Sigmoid colon (tissue), 7 donors: ENCODE measurements around the gene GAB2. TPM values are rescaled to one million over a fixed set of nuclear protein-coding genes. Genes with fewer than 3 reads are reported as not detected.

Experiments used
- DNase-seq: peaks from one replicate; pipeline ENCODE4 v3.0.0-alpha.2; 2019
- H3K27ac ChIP-seq, 4 donors: fragments of 200-600 bp; sonication (generic); one replicate each; pipeline ENCODE4 v1.5.1; 2016 to 2019; ENCODE audit warnings: mild to moderate bottlenecking in 1 of 4
- H3K27me3 ChIP-seq, 3 donors: fragments of 200-600 bp; sonication (generic); one replicate each; pipeline ENCODE4 v1.5.1; 2019; ENCODE audit warnings: mild to moderate bottlenecking in 1 of 3
- H3K36me3 ChIP-seq, 4 donors: fragments of 200-600 bp; sonication (generic); one replicate each; pipeline ENCODE4 v1.5.1; 2016 to 2019
- H3K4me1 ChIP-seq, 4 donors: fragments of 200-600 bp; sonication (generic); one replicate each; pipeline ENCODE4 v1.5.1; 2017 to 2019
- H3K4me3 ChIP-seq, 4 donors: fragments of 200-600 bp; sonication (generic); one replicate each; pipeline ENCODE4 v1.5.1; 2017 to 2019; ENCODE audit warnings: mild to moderate bottlenecking in 2 of 4, moderate library complexity in 1 of 4
- H3K9me3 ChIP-seq, 4 donors: fragments of 200-600 bp in 3 of 4; sonication (generic) in 3 of 4; one replicate each; pipeline versions ENCODE4 v1.5.1 to v1.6.1; 2013 to 2019
- EP300 ChIP-seq, 4 donors: sonication (generic); formaldehyde crosslinking; IDR thresholded peaks; one replicate each; pipeline ENCODE4 v1.6.1; 2017; ENCODE audit warnings: antibody characterized with exemption in 4 of 4
- POLR2A ChIP-seq, 2 donors: fragments of 450-650 bp; IDR thresholded peaks; one replicate each; pipeline ENCODE4 v1.6.1; 2016; ENCODE audit warnings: antibody characterized with exemption in 2 of 2, mild to moderate bottlenecking in 2 of 2, moderate library complexity in 2 of 2
- POLR2AphosphoS5 ChIP-seq, 4 donors: sonication (generic); formaldehyde crosslinking; IDR thresholded peaks; one replicate each; pipeline ENCODE4 v1.6.1; 2017; ENCODE audit warnings: antibody characterized with exemption in 4 of 4
- WGBS, 2 donors: extraction: QIAGEN DNeasy Blood & Tissue Kit; methylation state at CpG; one replicate each; pipeline ENCODE4 v1.1.7; 2013; 5-methylcytosine and 5-hydroxymethylcytosine counted together
- intact Hi-C: fragments of 100-400 bp; cut with DNase I; formaldehyde crosslinking; loops from one replicate; pipeline ENCODE4 v1.15.1; 2023
- polyA plus RNA-seq, 3 donors: library from polyadenylated mRNA; stranded (reverse); fragments of 200-250 nt; gene quantifications; one replicate each; pipeline ENCODE4 v1.2.3, GENCODE V29; 2013
- total RNA-seq, 4 donors: library from RNA; depleted of rRNA; stranded (reverse); fragments of >200 nt; gene quantifications; one replicate each; pipeline ENCODE4 v1.1.0, GENCODE V29; 2016
- TF ChIP-seq, protein P1 (sequence below), 4 experiments: fragments of 450-650 bp in 3 of 4; fragments of 200-600 bp in 1 of 4; IDR thresholded peaks; one replicate each; pipeline ENCODE4 v1.5.1; 2016 to 2019; ENCODE audit warnings: antibody characterized with exemption in 4 of 4, mild to moderate bottlenecking in 3 of 4, moderate library complexity in 2 of 4
- donor health status: healthy with polysubstance abuse.
- donor health status: Bipolar disorder and iron deficiency.
- donor health status: healthy.

The GAB2 gene
- total and polyA plus RNA-seq, 7 donors = 10.8 to 23.5 (median 13.6) TPM

DNA sequence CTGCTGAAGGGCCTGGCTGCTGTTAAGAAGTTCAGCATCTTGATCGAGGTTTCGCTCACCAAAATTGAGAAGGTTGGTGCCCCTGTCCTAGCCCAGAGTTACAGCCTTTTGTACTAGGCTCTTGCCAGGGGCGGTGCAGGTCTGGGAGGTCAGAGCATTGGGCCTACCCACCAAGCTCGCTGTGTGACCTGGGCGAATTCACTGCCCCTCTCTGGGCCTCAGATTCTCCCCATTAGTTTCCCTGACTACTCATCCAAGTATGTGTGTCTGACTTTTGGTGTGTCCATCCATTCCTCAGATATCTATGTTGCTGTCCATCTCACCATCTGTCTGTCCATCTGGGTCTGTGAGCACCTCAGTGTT, 218.0 kb downstream of the GAB2 start:
- no peak for TF ChIP-seq EP300 (IDR thresholded peaks at IDR 0.05)
- intact Hi-C loops = no loop called here
- Histone ChIP-seq H3K4me1 (peaks cover 0 to 4% (median 0%) of the 10 kb centered on the region in 4 donors), H3K36me3 (peaks cover 0 to 49% (median 16%) of the 10 kb centered on the region in 4 donors), H3K27ac (no peak overlapping the region), H3K4me3 (no peak overlapping the region), H3K27me3 (no peaks in the 10 kb centered on the region), H3K9me3 (no peaks in the 10 kb centered on the region)
- 97 to 98% methylated on average over 5 of the region's 5 CpGs for whole genome bisulfite sequencing, 2 donors
- DNase-seq = no peak

DNA sequence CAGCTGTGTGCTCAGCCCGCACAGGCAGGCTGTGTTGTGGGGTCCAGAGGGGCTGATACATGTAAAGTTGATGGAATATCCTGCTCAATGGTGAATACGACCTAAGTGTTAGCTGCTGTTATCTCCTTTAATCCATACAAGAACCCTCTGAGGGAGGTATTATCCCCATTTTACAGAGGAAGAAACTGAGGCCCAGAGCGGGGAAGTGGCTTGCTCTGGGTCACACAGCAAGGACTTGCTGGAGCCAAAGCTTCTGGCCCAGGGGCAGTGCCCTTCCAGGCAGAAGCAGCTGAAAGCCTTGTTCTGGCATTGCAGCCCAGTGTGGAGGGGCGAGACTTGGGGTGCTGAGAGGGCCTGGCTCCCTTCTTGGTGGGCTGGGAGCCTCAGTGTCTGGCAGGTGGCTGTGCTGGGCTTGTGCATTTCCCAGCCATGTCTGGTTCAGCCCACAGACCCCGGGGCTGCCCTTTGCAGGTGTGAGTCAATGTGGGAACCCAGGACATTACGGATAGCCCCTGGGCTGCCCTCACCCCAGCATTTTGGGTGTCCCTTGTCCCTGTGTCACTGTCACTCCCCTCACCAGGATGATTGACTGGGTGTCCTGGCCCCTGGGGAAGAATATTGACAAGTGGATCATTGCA, 218.5 kb downstream of the GAB2 start:
- intact Hi-C loops = no loop called here
- no peak for DNase-seq
- no peak for TF ChIP-seq POLR2AphosphoS5 (IDR thresholded peaks at IDR 0.05)
- TF ChIP-seq POLR2A (IDR thresholded peaks at IDR 0.05) = no peak
- TF ChIP-seq, protein P1, sequence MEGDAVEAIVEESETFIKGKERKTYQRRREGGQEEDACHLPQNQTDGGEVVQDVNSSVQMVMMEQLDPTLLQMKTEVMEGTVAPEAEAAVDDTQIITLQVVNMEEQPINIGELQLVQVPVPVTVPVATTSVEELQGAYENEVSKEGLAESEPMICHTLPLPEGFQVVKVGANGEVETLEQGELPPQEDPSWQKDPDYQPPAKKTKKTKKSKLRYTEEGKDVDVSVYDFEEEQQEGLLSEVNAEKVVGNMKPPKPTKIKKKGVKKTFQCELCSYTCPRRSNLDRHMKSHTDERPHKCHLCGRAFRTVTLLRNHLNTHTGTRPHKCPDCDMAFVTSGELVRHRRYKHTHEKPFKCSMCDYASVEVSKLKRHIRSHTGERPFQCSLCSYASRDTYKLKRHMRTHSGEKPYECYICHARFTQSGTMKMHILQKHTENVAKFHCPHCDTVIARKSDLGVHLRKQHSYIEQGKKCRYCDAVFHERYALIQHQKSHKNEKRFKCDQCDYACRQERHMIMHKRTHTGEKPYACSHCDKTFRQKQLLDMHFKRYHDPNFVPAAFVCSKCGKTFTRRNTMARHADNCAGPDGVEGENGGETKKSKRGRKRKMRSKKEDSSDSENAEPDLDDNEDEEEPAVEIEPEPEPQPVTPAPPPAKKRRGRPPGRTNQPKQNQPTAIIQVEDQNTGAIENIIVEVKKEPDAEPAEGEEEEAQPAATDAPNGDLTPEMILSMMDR (IDR thresholded peaks at IDR 0.05) = no peak
- no peak for TF ChIP-seq EP300 (IDR thresholded peaks at IDR 0.05)
- 94 to 97% methylated on average over 6 of the region's 6 CpGs for WGBS, 2 donors
- Histone ChIP-seq H3K27me3 (no peaks in the 10 kb centered on the region), H3K4me1 (peaks cover 0 to 4% (median 0%) of the 10 kb centered on the region in 4 donors), H3K9me3 (no peaks in the 10 kb centered on the region), H3K4me3 (no peak overlapping the region), H3K27ac (no peak overlapping the region), H3K36me3 (peaks cover 0 to 49% (median 16%) of the 10 kb centered on the region in 4 donors)

DNA sequence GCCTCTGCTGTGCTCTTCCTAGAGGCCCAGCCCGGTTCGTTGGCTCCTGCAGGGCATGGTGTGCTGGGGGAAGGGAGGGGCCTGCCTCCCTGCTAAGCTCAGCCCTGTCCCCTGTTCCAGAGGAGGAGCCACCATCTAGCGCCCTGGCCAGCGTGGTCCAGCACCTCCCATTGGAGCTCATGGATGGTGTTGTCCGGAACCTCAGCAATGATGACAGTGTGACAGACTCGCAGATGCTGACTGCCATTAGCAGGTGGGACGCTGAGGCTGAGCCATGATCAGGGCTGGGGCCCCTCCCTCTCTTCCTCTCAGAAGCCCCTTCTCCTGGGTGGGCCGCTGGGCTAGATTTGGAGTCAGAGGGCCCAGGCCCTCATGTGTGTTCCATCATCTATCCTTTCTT, 219.8 kb downstream of the GAB2 start:
- WGBS, 2 donors = 89 to 95% methylated on average over 8 of the region's 8 CpGs
- H3K27me3 ChIP-seq = no peaks in the 10 kb centered on the region
- no peak for DNase-seq
- H3K4me3 ChIP-seq = no peak overlapping the region
- no peaks in the 10 kb centered on the region for H3K9me3 ChIP-seq
- H3K27ac ChIP-seq = no peak overlapping the region
- TF ChIP-seq EP300 (IDR thresholded peaks at IDR 0.05) (no peak), POLR2A (IDR thresholded peaks at IDR 0.05) (no peak), POLR2AphosphoS5 (IDR thresholded peaks at IDR 0.05) (no peak)
- TF ChIP-seq, protein P1 (IDR thresholded peaks at IDR 0.05) = no peak
- peaks cover 0 to 49% (median 16%) of the 10 kb centered on the region in 4 donors for H3K36me3 ChIP-seq
- peaks cover 0 to 4% (median 0%) of the 10 kb centered on the region in 4 donors for H3K4me1 ChIP-seq
- intact Hi-C loops = no loop called here

DNA sequence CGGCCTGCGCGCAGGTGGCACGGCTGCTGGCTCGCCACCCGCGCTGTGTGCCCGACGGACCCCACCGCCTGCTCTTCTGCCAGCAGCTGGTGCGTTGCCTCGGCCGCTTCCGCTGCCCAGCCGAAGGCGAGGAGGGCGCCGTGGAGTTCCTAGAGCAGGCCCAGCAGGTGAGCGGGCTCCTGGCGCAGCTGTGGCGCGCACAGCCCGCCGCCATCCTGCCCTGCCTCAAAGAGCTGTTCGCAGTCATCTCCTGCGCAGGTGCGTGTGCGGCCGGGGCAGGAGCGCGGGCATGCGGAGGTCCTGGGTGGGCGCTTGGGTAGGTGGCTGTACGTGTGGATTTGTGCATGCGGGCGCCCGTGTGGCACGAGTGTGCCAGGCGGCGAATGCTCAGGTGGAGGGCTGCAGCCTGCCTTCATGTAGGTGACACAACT, 220.9 kb downstream of the GAB2 start:
- Histone ChIP-seq H3K4me3 (no peak overlapping the region), H3K36me3 (peaks cover 0 to 46% (median 16%) of the 10 kb centered on the region in 4 donors), H3K9me3 (no peaks in the 10 kb centered on the region), H3K27me3 (no peaks in the 10 kb centered on the region), H3K27ac (no peak overlapping the region), H3K4me1 (peaks cover 0 to 4% (median 0%) of the 10 kb centered on the region in 4 donors)
- intact Hi-C loops = no loop called here
- DNase-seq = no peak
- TF ChIP-seq, protein P1 (IDR thresholded peaks at IDR 0.05) = no peak
- TF ChIP-seq POLR2A (IDR thresholded peaks at IDR 0.05) (no peak), POLR2AphosphoS5 (IDR thresholded peaks at IDR 0.05) (no peak), EP300 (IDR thresholded peaks at IDR 0.05) (no peak)
- WGBS, 2 donors = 83 to 92% methylated on average over 40 of the region's 40 CpGs

DNA sequence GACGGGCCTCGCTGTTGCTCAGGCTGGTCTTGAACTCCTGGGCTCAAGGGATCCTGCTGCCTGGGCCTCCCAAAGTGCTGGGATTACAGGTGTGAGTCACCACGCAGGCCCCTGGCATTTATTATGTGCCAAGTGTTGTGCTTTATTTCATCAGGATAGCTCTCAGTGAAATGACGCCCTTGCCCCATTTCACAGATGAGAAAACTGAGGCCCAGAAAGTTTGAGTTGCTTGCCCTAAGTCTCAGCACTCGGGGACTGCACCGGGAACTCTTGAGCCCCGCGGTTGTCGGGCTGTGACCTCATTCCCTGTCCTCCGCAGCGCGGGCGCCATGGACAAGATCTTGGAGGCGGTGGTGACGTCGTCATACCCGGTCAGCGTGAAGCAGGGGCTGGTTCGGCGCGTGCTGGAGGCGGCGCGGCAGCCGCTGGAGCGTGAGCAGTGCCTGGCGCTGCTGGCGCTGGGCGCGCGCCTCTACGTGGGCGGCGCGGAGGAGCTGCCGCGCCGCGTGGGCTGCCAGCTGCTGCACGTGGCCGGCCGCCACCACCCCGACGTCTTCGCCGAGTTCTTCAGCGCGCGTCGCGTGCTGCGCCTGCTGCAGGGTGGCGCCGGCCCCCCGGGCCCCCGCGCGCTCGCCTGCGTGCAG, 221.6 kb downstream of the GAB2 start:
- H3K4me1 ChIP-seq = peaks cover 0 to 9% (median 0%) of the 10 kb centered on the region in 4 donors
- intact Hi-C loops = no loop called here
- H3K9me3 ChIP-seq = no peaks in the 10 kb centered on the region
- WGBS, 2 donors = 59 to 84% methylated on average over 60 of the region's 60 CpGs
- TF ChIP-seq POLR2AphosphoS5 (IDR thresholded peaks at IDR 0.05) (no peak), POLR2A (IDR thresholded peaks at IDR 0.05) (no peak), EP300 (IDR thresholded peaks at IDR 0.05) (no peak)
- TF ChIP-seq, protein P1 (IDR thresholded peaks at IDR 0.05) = no peak
- DNase-seq = no peak
- H3K36me3 ChIP-seq = peaks cover 0 to 42% (median 15%) of the 10 kb centered on the region in 4 donors
- H3K4me3 ChIP-seq = no peak overlapping the region
- no peaks in the 10 kb centered on the region for H3K27me3 ChIP-seq
- no peak overlapping the region for H3K27ac ChIP-seq
